HCT116 (cell line): ENCODE data around the gene HS6ST3.

Experiments
- ATF3 ChIP-seq: IDR thresholded peaks from 2 replicates; pipeline ENCODE4 v1.6.1; 2012
- EZH2 ChIP-seq: fragments of 200-600 bp; sonication (generic); IDR thresholded peaks from 2 replicates; pipeline ENCODE4 v1.6.1; 2017; ENCODE audit warnings: antibody characterized with exemption, mixed run types
- POLR2AphosphoS5 ChIP-seq: IDR thresholded peaks from 2 replicates; pipeline ENCODE4 v1.6.1; 2011; ENCODE audit warnings: mild to moderate bottlenecking, low read depth, low read length, moderate library complexity
- TF ChIP-seq, protein P1 (sequence below), 3 experiments: fragments of 200-600 bp in 1 of 3; sonication (generic) in 1 of 3; IDR thresholded peaks in 2 of 3; conservative IDR thresholded peaks in 1 of 3; 2 replicates each; pipeline ENCODE4 v1.5.1; 2012 to 2017; ENCODE audit warnings: low read depth in 2 of 3, low read length in 2 of 3, antibody characterized with exemption in 1 of 3, borderline replicate concordance in 1 of 3, control low read depth in 1 of 3, mild to moderate bottlenecking in 1 of 3, mixed read lengths in 1 of 3, mixed run types in 1 of 3, moderate library complexity in 1 of 3; ENCODE audit not compliant: insufficient read depth in 1 of 3
- TF ChIP-seq, protein P2 (sequence below): IDR thresholded peaks from 2 replicates; pipeline ENCODE4 v1.6.1; 2012

- TF ChIP-seq, protein P1, sequence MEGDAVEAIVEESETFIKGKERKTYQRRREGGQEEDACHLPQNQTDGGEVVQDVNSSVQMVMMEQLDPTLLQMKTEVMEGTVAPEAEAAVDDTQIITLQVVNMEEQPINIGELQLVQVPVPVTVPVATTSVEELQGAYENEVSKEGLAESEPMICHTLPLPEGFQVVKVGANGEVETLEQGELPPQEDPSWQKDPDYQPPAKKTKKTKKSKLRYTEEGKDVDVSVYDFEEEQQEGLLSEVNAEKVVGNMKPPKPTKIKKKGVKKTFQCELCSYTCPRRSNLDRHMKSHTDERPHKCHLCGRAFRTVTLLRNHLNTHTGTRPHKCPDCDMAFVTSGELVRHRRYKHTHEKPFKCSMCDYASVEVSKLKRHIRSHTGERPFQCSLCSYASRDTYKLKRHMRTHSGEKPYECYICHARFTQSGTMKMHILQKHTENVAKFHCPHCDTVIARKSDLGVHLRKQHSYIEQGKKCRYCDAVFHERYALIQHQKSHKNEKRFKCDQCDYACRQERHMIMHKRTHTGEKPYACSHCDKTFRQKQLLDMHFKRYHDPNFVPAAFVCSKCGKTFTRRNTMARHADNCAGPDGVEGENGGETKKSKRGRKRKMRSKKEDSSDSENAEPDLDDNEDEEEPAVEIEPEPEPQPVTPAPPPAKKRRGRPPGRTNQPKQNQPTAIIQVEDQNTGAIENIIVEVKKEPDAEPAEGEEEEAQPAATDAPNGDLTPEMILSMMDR (IDR thresholded peaks at IDR 0.05 in 2 of 3, conservative IDR thresholded peaks at IDR 0.05 in 1 of 3; ENCODE audit: borderline replicate concordance in 1 of 3, insufficient read depth in 1 of 3, low read depth in 2 of 3, low read length in 2 of 3): no peak
- TF ChIP-seq, protein P2, sequence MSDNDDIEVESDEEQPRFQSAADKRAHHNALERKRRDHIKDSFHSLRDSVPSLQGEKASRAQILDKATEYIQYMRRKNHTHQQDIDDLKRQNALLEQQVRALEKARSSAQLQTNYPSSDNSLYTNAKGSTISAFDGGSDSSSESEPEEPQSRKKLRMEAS: no peak
- TF ChIP-seq ATF3 (no peak), EZH2 (no peak), POLR2AphosphoS5 (no peak)
These were observed 682.5 kb downstream of the HS6ST3 start for GRCh38 chr13:96772426-96772825.
